ELR (cell line): ENCODE measurements around the gene ARHGAP10.

Source experiments
- DNase-seq: peaks from one replicate; pipeline ENCODE4 v3.0.0-alpha.2; 2015; ENCODE audit warnings: low read depth

ARHGAP10 gene

GRCh38 chr4:148030193-148030873 is 298.4 kb downstream of the ARHGAP10 start:
- no peak for DNase-seq

GRCh38 chr4:148034813-148035212 is 302.9 kb downstream of the ARHGAP10 start:
- no peak for DNase-seq

GRCh38 chr4:148041606-148042329 is 309.9 kb downstream of the ARHGAP10 start:
- DNase-seq = no peak

- DNase-seq = no peak
Observed at GRCh38 chr4:148044089-148044911, 312.4 kb downstream of the ARHGAP10 start.

- no peak for DNase-seq
Observed at GRCh38 chr4:148044912-148045352, 313.0 kb downstream of the ARHGAP10 start.

- DNase-seq = no peak
Observed at GRCh38 chr4:148048598-148048997, 316.7 kb downstream of the ARHGAP10 start.

- DNase-seq = no peak
Observed at GRCh38 chr4:148051403-148051802, 319.5 kb downstream of the ARHGAP10 start.

- DNase-seq = no peak
Observed at GRCh38 chr4:148052448-148052847, 320.6 kb downstream of the ARHGAP10 start.

GRCh38 chr4:148053298-148054003 is 321.6 kb downstream of the ARHGAP10 start:
- DNase-seq = no peak

GRCh38 chr4:148054275-148054674 is 322.4 kb downstream of the ARHGAP10 start:
- DNase-seq = no peak

- DNase-seq = no peak
Observed at GRCh38 chr4:148055844-148056243, 324.0 kb downstream of the ARHGAP10 start.

GRCh38 chr4:148056879-148057278 is 325.0 kb downstream of the ARHGAP10 start:
- peak; percentile 76 for DNase-seq

GRCh38 chr4:148057516-148057915 is 325.6 kb downstream of the ARHGAP10 start:
- DNase-seq = no peak

- no peak for DNase-seq
Observed at GRCh38 chr4:148057984-148058859, 326.3 kb downstream of the ARHGAP10 start.

- no peak for DNase-seq
Observed at GRCh38 chr4:148059617-148060180, 327.8 kb downstream of the ARHGAP10 start.

- no peak for DNase-seq
Observed at GRCh38 chr4:148060264-148061140, 328.6 kb downstream of the ARHGAP10 start.

- DNase-seq = no peak
Observed at GRCh38 chr4:148061141-148061481, 329.2 kb downstream of the ARHGAP10 start.

GRCh38 chr4:148061795-148062194 is 329.9 kb downstream of the ARHGAP10 start:
- no peak for DNase-seq

- DNase-seq = no peak
Observed at GRCh38 chr4:148062301-148062950, 330.5 kb downstream of the ARHGAP10 start.
